DND-41 (cell line): ENCODE measurements around the gene SCART1.

Source experiments
- ATAC-seq: fragments of 200-7000 bp; cut with Tn5 transposase; 3 replicates; pipeline ENCODE4 v1.9.1; 2021; ENCODE audit warnings: low read depth; ENCODE audit not compliant: insufficient read depth
- DNase-seq: peaks from one replicate; pipeline ENCODE4 v3.0.0-alpha.2; 2020
- H2AFZ ChIP-seq: 2 replicates; pipeline ENCODE4 v1.6.0; 2012; ENCODE audit warnings: low read depth, low read length
- H3K27ac ChIP-seq: 2 replicates; pipeline ENCODE4 v1.5.1; 2012; ENCODE audit warnings: low read length, inconsistent platforms
- H3K27me3 ChIP-seq: fragments of 200-600 bp; sonication (generic); 2 replicates; pipeline ENCODE4 v1.6.0; 2012; ENCODE audit warnings: low read length, mild to moderate bottlenecking, inconsistent platforms; ENCODE audit not compliant: insufficient read depth, poor library complexity
- H3K36me3 ChIP-seq: 2 replicates; pipeline ENCODE4 v1.5.1; 2012; ENCODE audit warnings: low read length, inconsistent platforms; ENCODE audit not compliant: insufficient read depth
- H3K4me1 ChIP-seq: 2 replicates; pipeline ENCODE4 v1.5.1; 2012; ENCODE audit warnings: mild to moderate bottlenecking, low read length; ENCODE audit not compliant: insufficient read depth
- H3K4me2 ChIP-seq: 2 replicates; pipeline ENCODE4 v1.6.0; 2012; ENCODE audit warnings: mild to moderate bottlenecking, moderate library complexity, low read length, inconsistent platforms; ENCODE audit not compliant: insufficient read depth
- H3K4me3 ChIP-seq, 2 experiments: fragments of 200-600 bp in 1 of 2; shearing (Covaris generic) in 1 of 2; 2 replicates each; pipeline ENCODE4 v1.5.1; 2012 to 2016; ENCODE audit warnings: inconsistent platforms in 2 of 2, low read length in 2 of 2, mild to moderate bottlenecking in 2 of 2, low read depth in 1 of 2, moderate library complexity in 1 of 2
- H3K79me2 ChIP-seq: 2 replicates; pipeline ENCODE4 v1.6.0; 2012; ENCODE audit warnings: low read length, inconsistent platforms; ENCODE audit not compliant: insufficient read depth
- H3K9ac ChIP-seq: 2 replicates; pipeline ENCODE4 v1.6.0; 2012; ENCODE audit warnings: low read depth, mild to moderate bottlenecking, inconsistent platforms, low read length, moderate library complexity
- H3K9me3 ChIP-seq: 2 replicates; pipeline ENCODE4 v1.5.1; 2012; ENCODE audit warnings: low read length, moderate library complexity, mild to moderate bottlenecking, inconsistent platforms; ENCODE audit not compliant: insufficient read depth, severe bottlenecking
- H4K20me1 ChIP-seq: 2 replicates; pipeline ENCODE4 v1.6.0; 2012; ENCODE audit warnings: low read length; ENCODE audit not compliant: insufficient read depth
- CTCF ChIP-seq: IDR thresholded peaks from 2 replicates; pipeline ENCODE4 v1.5.1; 2012; ENCODE audit warnings: borderline replicate concordance, low read length, moderate library complexity, mild to moderate bottlenecking; ENCODE audit not compliant: poor library complexity, severe bottlenecking; ENCODE audit errors: extremely low read depth
- EZH2 ChIP-seq: IDR thresholded peaks from 3 replicates; pipeline ENCODE4 v1.6.1; 2012; ENCODE audit warnings: borderline replicate concordance, low read depth, mild to moderate bottlenecking, moderate library complexity, low read length, inconsistent platforms; ENCODE audit not compliant: severe bottlenecking

The SCART1 gene

GRCh38 chr10:133446979-133447378 lies 6.8 kb upstream of the SCART1 start:
- Histone ChIP-seq H3K9ac (no peak overlapping the region), H3K4me3 (no peak overlapping the region), H3K36me3 (peaks cover 11% of the 10 kb centered on the region), H3K4me2 (no peak overlapping the region), H3K27ac (no peak overlapping the region), H3K27me3 (no peaks in the 10 kb centered on the region), H4K20me1 (0 out of 2 replicates have a peak, but pooled peaks cover 2% of the 10 kb centered on the region), H3K4me1 (no peaks in the 10 kb centered on the region), H3K9me3 (peaks cover 49% of the 10 kb centered on the region), H2AFZ (no peak overlapping the region), H3K79me2 (no peaks in the 10 kb centered on the region)
- no peak for ATAC-seq
- TF ChIP-seq CTCF: no peak
- TF ChIP-seq EZH2: no peak
- DNase-seq: no peak

- no peaks in the 10 kb centered on the region for H3K79me2 ChIP-seq
- H3K4me2 ChIP-seq: no peak overlapping the region
- ATAC-seq (no peak), DNase-seq (no peak)
- H3K4me3 ChIP-seq: no peak overlapping the region
- H3K36me3 ChIP-seq: peaks cover 9% of the 10 kb centered on the region
- H3K9me3 ChIP-seq: peaks cover 49% of the 10 kb centered on the region
- H3K27ac ChIP-seq: no peak overlapping the region
- no peaks in the 10 kb centered on the region for H3K27me3 ChIP-seq
- no peaks in the 10 kb centered on the region for H3K4me1 ChIP-seq
- TF ChIP-seq EZH2: no peak
- TF ChIP-seq CTCF: no peak
- no peaks in the 10 kb centered on the region for H4K20me1 ChIP-seq
- H2AFZ ChIP-seq: no peak overlapping the region
- H3K9ac ChIP-seq: no peak overlapping the region
Observed at GRCh38 chr10:133448120-133448519, 5.6 kb upstream of the SCART1 start.

- ATAC-seq (no peak), DNase-seq (no peak)
- Histone ChIP-seq H3K4me2 (no peak overlapping the region), H3K27me3 (no peaks in the 10 kb centered on the region), H3K27ac (no peak overlapping the region), H4K20me1 (no peaks in the 10 kb centered on the region), H3K79me2 (no peaks in the 10 kb centered on the region), H3K9ac (no peak overlapping the region), H3K4me3 (no peak overlapping the region), H2AFZ (no peak overlapping the region), H3K4me1 (no peaks in the 10 kb centered on the region), H3K36me3 (no peaks in the 10 kb centered on the region), H3K9me3 (peaks cover 26% of the 10 kb centered on the region)
- no peak for TF ChIP-seq CTCF
Observed at GRCh38 chr10:133451346-133451745, 2.4 kb upstream of the SCART1 start.

- Histone ChIP-seq H3K9me3 (peaks cover 15% of the 10 kb centered on the region), H3K4me3 (no peak overlapping the region)
- no peak for ATAC-seq
Observed at GRCh38 chr10:133452453-133452852, 1.3 kb upstream of the SCART1 start.

More at GRCh38 chr10:133452453-133452852, 1.3 kb upstream of the SCART1 start:
- Histone ChIP-seq H3K27ac (no peak overlapping the region), H3K27me3 (no peaks in the 10 kb centered on the region), H3K36me3 (no peaks in the 10 kb centered on the region), H3K4me1 (no peaks in the 10 kb centered on the region), H3K4me2 (no peak overlapping the region), H4K20me1 (no peaks in the 10 kb centered on the region), H3K9ac (no peak overlapping the region), H2AFZ (no peak overlapping the region), H3K79me2 (no peaks in the 10 kb centered on the region)
- TF ChIP-seq EZH2: no peak
- no peak for TF ChIP-seq CTCF
- no peak for DNase-seq
